RWPE2 (cell line): ENCODE measurements around the gene TEF.
A peak's percentile ranks its signal among the peaks of the same experiment; 100 is the strongest.
"Not testable (repeated sequence)": the region's sequence is repeated elsewhere in the genome, so short reads cannot be mapped to it uniquely, and the experiment has no call there.

Experiments used
- ATAC-seq: fragments of 200-7000 bp; cut with Tn5 transposase; 3 replicates; pipeline ENCODE4 v1.9.1; 2021; ENCODE audit warnings: low read depth
- DNase-seq: peaks from one replicate; pipeline ENCODE4 v3.0.0-alpha.2; 2020; ENCODE audit warnings: low spot score
- H3K27ac ChIP-seq: fragments of 450-650 bp; 2 replicates; pipeline ENCODE4 v1.5.1; 2017; ENCODE audit warnings: mild to moderate bottlenecking; ENCODE audit not compliant: poor library complexity, severe bottlenecking
- H3K27me3 ChIP-seq: fragments of 250-450 bp; sonication (Bioruptor Pico); 2 replicates; pipeline ENCODE4 v1.5.1; 2021; ENCODE audit warnings: mild to moderate bottlenecking, moderate library complexity; ENCODE audit not compliant: insufficient read depth, poor library complexity, severe bottlenecking
- H3K36me3 ChIP-seq: fragments of 250-450 bp; sonication (Bioruptor Pico); 2 replicates; pipeline ENCODE4 v1.5.1; 2020; ENCODE audit warnings: low read depth, mild to moderate bottlenecking, moderate library complexity
- H3K4me1 ChIP-seq: fragments of 250-450 bp; sonication (Bioruptor Pico); 2 replicates; pipeline ENCODE4 v1.5.1; 2021; ENCODE audit warnings: mild to moderate bottlenecking, moderate library complexity; ENCODE audit not compliant: insufficient read depth, poor library complexity, severe bottlenecking
- H3K4me3 ChIP-seq: fragments of 250-450 bp; sonication (Bioruptor Pico); 2 replicates; pipeline ENCODE4 v1.5.1; 2021; ENCODE audit warnings: mild to moderate bottlenecking, moderate library complexity; ENCODE audit not compliant: severe bottlenecking
- H3K9me3 ChIP-seq: fragments of 250-450 bp; sonication (Bioruptor Pico); 2 replicates; pipeline ENCODE4 v1.5.1; 2021; ENCODE audit warnings: mild to moderate bottlenecking, moderate library complexity; ENCODE audit not compliant: severe bottlenecking
- TF ChIP-seq, protein P1 (sequence below): fragments of 450-650 bp; IDR thresholded peaks from one replicate; pipeline ENCODE4 v1.5.1; 2017; ENCODE audit warnings: mild to moderate bottlenecking, moderate library complexity; ENCODE audit not compliant: poor library complexity, severe bottlenecking

The TEF gene

DNA sequence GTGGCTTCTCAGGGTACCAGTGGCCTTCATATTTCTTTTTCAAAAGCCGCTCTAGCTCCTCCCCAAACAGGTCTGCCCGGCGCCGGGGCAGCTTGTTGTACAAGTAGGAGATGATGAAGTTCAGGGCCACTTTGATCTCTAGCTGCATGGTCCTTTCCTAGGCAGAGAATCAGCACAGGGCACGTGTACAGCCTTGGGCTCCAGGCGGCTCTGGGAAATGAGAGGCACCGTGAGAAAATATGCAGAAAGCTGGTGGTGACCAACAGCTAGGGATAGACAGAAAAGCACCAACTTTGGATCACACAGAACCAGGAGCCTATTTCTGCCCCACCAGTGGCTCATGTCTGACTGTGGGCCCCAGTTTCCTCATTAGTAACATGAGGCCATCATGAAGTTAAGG lies 55.5 kb downstream of the TEF start:
- Histone ChIP-seq H3K4me3 (no peak overlapping the region), H3K36me3 (peaks cover 62% of the 10 kb centered on the region), H3K27ac (no peak overlapping the region), H3K4me1 (no peaks in the 10 kb centered on the region), H3K27me3 (no peaks in the 10 kb centered on the region), H3K9me3 (no peaks in the 10 kb centered on the region)
- no peak for ATAC-seq
- no peak for DNase-seq
- TF ChIP-seq, protein P1, sequence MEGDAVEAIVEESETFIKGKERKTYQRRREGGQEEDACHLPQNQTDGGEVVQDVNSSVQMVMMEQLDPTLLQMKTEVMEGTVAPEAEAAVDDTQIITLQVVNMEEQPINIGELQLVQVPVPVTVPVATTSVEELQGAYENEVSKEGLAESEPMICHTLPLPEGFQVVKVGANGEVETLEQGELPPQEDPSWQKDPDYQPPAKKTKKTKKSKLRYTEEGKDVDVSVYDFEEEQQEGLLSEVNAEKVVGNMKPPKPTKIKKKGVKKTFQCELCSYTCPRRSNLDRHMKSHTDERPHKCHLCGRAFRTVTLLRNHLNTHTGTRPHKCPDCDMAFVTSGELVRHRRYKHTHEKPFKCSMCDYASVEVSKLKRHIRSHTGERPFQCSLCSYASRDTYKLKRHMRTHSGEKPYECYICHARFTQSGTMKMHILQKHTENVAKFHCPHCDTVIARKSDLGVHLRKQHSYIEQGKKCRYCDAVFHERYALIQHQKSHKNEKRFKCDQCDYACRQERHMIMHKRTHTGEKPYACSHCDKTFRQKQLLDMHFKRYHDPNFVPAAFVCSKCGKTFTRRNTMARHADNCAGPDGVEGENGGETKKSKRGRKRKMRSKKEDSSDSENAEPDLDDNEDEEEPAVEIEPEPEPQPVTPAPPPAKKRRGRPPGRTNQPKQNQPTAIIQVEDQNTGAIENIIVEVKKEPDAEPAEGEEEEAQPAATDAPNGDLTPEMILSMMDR = no peak

DNA sequence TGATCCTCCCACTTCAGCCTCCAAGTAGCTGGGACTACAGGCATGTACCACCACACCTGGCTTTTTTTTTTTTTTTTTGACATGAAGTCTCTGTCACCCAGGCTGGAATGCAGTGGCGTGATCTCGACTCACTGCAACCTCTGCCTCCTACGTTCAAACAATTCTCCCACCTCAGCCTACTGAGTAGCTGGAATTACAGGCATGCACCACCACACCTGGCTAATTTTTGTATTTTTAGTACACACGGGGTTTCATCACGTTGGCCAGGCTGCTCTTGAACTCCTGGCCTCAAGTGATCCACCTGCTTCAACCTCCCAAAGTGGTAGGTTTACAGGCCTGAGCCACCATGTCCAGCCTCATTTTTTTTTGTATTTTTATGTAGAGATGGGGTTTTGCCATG lies 58.8 kb downstream of the TEF start:
- H3K4me1 ChIP-seq, H3K9me3 ChIP-seq, ATAC-seq, H3K27me3 ChIP-seq, H3K27ac ChIP-seq, DNase-seq, H3K4me3 ChIP-seq: not testable (repeated sequence)
- peaks cover 67% of the 10 kb centered on the region for H3K36me3 ChIP-seq

DNA sequence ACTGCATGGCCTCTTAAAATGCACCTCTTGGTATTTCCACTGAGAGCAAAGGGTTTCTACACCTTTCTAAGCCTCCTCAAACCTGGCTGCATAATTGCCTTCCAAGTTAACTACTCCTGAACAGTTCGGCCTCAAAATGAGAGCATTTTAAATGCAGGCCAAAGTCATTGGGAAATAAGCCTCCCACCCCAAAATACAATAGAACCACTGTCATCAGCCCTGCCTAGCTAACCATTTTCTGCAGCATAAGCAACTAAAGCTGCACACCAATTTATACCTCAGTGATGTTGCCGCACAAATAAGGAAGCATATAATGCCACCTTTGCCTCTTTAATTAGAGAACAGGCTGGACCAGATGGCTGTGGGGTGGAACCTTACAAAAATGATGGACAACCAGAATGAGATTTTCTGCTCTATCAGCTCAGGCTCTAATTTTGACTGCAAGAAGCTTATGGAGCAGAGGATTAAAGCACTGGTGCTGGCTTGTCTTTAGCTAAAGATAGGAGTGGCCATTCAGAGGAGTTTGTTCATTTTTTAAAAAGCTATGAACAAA lies 60.6 kb downstream of the TEF start:
- Histone ChIP-seq H3K27ac (no peak overlapping the region), H3K4me3 (no peak overlapping the region), H3K4me1 (no peaks in the 10 kb centered on the region), H3K27me3 (no peaks in the 10 kb centered on the region), H3K9me3 (no peaks in the 10 kb centered on the region), H3K36me3 (peaks cover 49% of the 10 kb centered on the region)
- DNase-seq (no peak), ATAC-seq (no peak)
- TF ChIP-seq, protein P1 = no peak

DNA sequence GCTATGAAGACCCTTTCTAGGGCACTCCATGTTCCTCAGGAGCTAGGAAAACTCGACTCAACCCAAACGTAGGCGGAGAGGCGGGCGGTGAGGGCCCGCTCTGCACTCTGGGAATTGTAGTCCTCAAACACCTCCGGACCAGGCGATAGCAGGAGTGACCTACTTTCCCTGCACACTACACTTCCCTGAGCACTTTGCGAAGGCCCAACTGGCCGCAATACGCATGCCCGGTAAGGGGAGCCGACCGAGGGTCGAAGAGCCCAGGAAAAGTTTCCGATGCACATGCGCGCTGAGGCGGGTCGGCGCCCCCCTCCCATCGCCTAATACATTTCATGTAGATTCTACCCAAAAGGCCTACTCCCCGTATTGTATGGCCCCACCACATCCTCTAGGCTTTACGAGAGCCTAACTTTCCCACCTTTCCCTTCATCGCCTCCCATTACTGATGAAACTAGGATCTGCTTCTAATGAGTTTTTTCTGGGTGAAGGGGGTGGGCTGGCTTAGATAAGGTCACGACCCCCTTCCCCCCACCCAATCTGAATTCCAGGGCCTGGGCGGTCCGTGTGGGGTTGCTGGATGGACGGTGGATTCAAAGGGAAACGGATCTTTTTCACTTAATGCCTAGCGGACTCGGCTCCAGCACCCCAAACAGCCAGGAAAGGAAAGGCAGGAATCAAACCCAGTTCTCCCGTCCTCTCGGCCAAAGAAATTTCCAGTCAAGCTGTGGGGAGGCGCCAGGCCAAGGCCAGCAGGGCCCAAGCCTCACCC lies 62.8 kb downstream of the TEF start:
- TF ChIP-seq, protein P1 = no peak
- peaks cover 32% of the 10 kb centered on the region for H3K36me3 ChIP-seq
- no peaks in the 10 kb centered on the region for H3K4me1 ChIP-seq
- H3K27ac ChIP-seq = peak overlapping the region; percentile 90
- H3K9me3 ChIP-seq = no peaks in the 10 kb centered on the region
- peak overlapping the region; percentile 69 for H3K4me3 ChIP-seq
- ATAC-seq (peak; percentile 74), DNase-seq (peak; percentile 93)
- no peaks in the 10 kb centered on the region for H3K27me3 ChIP-seq

DNA sequence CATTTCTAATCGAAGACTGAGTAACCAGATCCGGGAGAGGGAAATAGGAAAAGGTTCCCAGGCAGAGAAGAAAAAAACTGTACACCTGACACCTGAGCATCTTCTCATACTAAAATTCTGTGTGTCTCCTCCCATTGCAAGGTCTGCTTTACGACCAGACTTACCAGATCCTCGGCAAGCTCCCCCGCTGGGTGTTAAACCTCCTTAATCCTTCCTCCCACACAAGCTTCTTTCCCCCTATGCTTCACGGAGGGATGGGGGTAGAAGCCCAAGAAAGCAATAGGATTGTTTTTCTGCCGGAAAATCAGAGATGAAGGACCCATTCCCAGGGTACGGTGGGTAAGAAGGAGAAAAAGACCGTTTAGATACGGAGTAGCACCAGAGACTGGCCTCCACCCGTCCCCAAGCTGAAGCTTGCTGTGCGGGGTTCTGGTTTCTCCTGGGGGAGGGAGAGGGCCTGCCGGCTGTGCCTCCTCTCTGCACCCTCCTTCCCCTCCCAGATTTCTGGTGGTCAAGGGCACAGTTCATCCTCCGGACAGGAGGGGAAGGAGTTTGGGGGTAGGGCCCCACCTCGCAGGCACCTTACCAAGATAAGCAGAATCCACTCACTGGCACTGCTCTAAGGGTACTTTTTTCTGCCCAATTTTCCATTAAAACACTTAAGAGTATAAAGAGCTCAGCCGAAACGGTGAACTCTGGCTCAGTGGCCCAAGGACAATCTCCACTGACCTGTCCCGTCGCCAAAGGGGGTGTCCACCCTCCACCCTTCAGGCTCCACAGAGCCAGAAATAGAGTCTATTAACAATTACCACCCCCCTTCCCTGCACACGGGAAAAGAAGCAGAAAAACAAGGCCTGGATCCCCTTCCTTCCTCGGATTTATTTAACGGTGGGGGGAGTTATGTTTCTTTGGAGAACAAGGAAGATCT lies 63.7 kb downstream of the TEF start:
- no peak for DNase-seq

More for the DNA sequence above, 63.7 kb downstream of the TEF start:
- no peak for ATAC-seq
- H3K4me1 ChIP-seq = no peaks in the 10 kb centered on the region
- peak overlapping the region; percentile 90 for H3K27ac ChIP-seq
- H3K36me3 ChIP-seq = peaks cover 23% of the 10 kb centered on the region
- H3K4me3 ChIP-seq = peak overlapping the region; percentile 69
- H3K27me3 ChIP-seq = no peaks in the 10 kb centered on the region
- no peaks in the 10 kb centered on the region for H3K9me3 ChIP-seq
- TF ChIP-seq, protein P1 = no peak
